Hippocampal formation (tissue), 2 donors: ENCODE data around the gene ARHGAP24.
A peak's percentile ranks its signal among the peaks of the same experiment; 100 is the strongest.
"Not testable (repeated sequence)": the region's sequence is repeated elsewhere in the genome, so short reads cannot be mapped to it uniquely, and the experiment has no call there.

Experiments
- DNase-seq, 2 donors: peaks; one replicate each; lab custom pipeline; 2025; lab: John Stamatoyannopoulos, UW

ARHGAP24 gene

DNA sequence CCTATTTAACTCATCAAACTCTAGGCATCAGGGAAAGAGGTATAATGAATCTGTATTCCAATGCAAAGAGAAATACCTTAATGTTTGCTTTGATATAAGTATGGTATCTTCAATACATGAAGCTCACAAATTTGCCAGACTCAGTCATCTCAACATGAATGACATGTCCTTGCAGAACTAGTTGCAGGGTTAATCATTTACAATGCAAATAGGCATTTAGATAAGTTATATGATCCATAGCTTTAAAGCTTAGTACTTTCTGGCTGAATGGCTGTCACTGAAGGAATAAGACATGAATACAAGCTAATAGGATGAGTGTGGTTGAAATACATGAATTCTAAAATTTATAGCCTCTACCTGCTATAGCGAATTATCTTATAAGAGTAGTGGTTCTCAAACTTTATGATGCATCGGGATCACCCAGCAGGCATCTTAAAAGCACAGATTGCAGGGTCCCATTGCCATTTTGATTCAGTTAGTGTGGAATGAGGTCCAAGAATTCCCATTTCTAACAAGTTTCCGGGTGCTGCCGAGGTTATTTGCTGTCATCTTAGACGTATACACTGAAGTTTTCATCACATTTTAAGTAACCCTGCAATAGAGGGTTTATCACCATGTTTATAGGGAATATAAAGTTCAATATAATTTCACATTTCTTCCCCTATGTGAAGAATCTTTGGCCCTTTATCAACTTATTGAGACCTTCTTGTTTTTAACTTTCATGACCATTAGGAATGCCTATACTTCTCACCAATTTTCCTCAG lies 439.2 kb downstream of the ARHGAP24 start:
- no peak for DNase-seq

DNA sequence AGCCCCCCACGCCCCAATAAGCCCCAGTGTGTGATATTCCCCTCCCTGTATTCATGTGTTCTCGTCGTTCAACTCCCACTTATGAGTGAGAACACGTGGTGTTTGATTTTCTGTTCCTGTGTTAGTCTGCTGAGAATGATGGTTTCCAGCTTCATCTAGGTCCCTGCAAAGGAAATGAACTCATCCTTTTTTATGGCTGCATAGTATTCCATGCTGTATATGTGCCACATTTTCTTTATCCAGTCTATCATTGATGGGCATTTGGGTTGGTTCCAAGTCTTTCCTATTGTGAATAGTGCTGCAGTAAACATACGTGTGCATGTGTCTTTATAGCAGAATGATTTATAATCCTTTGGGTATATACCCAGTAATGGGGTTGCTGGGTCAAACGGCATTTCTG lies 440.6 kb downstream of the ARHGAP24 start:
- not testable (repeated sequence) for DNase-seq

DNA sequence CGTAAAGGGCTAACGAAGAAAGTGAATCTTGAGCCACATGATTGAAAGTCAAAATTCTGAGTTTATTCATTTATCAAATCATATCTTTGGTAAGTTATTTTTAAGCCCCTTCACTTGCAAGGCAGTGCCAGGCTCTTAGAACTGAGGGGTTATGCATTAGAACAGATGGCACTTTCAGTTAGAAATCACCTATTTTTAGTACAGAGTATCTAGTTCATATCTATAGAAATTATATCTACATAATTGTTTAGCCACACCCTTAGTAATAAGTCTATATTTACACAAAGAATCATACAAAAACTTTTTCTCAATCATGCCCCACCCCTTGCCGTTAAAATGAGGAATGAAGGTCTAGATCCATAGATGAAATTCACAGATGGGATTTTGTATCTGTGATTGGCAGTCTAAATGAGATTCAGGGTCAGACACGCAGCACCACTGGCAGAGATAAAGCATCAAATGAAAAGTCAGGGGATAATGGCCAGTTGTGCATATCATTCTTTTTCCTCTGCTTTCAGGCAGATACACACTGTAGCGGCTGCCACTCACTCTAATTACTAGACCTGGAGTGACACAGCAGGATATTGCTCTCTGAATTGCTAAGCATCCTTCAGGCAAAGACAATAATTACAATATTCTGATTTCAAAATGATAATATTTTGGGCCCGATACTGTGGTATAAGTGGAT lies 444.4 kb downstream of the ARHGAP24 start:
- no peak for DNase-seq

DNA sequence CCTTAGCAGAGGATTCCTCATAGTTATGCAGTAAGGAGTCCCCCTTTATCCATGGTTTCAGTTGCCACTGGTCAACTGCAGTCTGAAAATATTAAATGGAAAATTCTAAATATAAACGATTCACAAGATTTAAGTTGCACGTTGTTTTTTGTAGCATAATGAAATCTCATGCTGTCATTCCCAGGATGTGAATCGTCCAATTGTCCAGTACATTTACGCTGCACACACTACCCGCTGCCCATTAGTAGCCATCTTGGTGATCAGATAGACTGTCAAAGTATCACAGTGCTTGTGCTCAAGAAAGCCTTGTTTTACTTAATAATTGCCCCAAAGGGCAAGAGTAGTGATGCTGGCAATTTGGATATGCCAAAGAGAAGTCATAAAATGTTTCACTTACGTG lies 450.1 kb downstream of the ARHGAP24 start:
- no peak for DNase-seq

DNA sequence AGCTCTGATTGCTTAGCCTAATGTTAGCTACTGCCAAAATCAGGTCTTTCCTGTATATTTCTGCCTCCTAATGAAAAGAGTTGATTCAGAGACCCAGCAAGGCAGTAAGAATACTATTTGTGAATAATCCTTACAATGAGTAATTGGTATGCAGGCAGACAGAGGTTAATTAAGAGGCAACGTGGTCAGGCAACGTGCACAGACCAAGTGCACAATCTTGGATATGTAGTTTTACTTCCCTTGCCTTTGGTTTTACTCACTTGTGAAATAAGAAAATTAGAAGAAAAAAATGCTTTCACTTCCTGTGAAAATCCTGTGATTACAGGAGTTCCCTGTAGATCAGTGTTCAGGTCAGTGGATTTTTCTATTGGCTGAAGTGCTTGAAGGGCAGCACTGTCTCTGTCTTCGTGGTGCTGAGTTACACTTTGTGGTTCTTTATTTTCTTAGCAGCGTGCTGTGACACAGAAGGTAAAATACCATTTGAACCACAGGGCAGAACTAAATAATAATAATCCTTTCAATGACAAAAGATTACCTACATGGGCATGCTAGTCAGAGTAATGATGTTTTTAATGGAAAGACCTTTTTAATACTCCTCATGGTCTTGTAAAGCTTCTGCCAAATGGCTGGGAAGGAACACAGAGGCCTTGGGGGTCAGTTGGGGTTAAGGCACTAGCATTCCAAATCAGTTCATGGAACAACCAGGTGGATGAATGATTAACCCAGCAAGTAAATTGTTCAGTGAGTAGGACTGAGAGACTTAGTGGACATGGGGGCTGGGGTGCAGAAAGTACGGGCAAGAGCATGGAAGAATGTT lies 454.0 kb downstream of the ARHGAP24 start:
- peak in 1 of 2 donors; percentile 2 for DNase-seq

DNA sequence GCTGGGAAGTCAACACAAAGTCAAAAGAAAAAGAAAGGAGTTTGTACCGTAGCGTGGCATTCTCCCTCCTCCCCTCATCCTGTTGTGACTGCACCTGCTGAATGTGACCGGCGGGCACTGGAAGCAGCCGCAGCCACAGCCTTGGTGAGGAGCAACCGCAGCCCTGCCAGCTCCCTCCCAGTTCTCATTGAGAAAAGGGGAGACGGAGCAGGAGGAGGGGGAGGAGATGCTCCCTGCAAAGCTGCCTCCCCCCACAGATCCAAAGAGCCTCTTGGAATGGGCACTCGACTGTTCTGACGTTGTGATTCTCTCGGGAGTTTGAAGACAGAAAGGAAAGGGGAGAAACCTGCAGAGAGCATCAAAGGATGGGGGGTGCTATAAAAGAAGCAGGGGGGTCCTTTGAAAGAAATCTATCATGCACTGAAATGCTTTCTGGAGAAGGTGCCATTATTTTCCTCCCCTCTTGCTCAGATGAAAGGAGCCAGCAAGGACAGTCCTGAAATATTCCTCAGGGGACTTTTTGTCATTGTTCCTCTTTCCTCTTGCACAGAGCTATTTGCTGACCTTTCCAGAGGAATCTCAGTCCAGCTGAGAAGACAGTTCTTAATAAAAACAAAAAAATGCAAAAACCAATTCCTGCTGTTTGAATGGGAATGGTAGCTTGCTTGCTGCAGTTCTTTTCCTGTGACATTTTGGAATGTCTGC lies 455.2 kb downstream of the ARHGAP24 start:
- DNase-seq, result no peak

DNA sequence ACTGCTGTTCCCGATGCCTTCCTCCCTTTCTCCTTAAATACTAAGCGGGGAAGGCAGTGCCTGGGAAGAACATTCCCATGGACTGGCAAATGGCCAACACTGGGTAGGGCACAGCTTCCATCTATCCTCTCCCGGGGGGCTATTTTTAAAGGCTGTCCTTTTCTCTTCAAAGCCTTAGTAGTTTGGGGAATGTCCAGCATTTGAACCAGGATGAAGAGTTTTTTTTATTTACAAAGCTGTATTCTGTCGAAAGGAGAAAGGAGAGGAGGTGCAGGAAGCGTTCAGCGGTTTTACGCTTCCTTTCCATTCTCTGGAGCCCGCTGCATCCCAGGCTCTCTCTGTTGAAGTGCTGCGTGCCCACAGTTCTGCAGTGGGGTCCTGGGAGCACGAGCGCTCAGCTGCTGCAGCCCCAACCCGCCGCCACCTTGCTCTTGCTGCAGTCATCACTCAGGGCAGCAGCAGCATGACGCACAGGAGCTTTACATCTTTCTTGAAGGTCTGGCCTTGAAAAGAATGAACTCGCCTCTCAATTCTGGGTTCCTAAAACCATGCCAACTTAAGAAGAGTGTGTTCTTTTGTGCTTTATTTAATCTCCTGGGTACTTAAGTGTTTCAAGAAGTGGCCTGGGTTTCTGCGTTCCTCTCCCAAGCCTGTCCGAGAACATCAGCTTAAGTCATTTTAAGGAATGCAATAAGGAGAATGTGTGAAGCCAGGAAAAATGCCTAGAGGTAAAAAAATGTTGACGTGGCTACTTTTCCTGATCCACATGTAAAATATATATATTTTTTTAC lies 457.7 kb downstream of the ARHGAP24 start:
- no peak for DNase-seq

DNA sequence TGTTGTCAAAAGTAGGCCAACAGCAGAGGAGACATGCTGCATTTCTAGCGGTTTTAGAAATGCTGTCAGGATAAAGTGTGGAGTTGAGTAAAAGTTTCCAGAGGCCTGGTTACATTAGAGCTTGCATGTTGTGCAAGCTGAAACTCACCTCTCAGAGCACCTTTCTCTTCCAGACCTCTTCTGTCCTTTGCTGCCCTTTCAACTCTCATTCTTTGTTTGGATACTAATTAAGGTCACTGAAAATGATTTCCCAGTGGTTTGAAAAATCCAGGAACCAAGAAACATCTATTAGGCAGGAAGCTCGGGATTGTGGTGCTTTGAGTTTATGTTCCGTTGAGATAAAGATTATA lies 458.3 kb downstream of the ARHGAP24 start:
- DNase-seq, result no peak

DNA sequence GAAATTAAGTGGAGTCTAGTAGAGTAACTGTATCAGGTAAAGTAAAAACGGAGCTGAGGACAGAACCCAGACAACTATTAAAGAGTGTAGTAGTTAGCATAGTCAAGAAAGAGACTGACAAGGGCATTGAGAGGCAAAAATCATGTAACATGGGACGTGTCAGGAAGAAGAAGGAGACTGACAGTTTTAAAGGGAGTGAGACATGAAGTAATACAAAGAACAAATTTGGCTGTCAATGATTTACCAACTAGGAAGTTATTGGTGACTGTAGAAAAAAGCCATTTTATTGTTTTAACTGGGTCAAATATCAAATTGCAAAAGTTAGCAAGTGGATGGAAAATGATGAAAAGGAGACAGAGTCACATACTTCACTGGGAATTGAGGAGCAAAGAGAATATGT lies 462.6 kb downstream of the ARHGAP24 start:
- no peak for DNase-seq

DNA sequence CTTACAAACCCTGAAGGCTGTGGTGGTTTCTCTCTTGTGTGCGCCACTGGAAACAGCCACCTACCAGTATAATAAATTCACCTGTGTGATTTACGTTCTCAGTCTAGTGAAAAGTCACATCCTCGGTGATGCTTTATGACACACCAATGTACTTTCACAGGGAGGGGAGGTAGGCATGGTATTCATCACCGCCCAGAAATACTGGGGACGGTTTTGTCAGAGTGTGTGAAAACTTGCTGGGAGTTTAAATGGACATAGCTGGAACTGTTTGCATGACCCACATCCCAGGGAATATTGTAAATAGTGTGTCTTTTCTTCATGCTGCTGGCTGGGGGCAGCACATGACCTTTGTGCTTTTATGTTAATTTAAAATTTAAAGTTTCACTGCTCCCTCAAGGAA lies 463.1 kb downstream of the ARHGAP24 start:
- DNase-seq, result no peak

DNA sequence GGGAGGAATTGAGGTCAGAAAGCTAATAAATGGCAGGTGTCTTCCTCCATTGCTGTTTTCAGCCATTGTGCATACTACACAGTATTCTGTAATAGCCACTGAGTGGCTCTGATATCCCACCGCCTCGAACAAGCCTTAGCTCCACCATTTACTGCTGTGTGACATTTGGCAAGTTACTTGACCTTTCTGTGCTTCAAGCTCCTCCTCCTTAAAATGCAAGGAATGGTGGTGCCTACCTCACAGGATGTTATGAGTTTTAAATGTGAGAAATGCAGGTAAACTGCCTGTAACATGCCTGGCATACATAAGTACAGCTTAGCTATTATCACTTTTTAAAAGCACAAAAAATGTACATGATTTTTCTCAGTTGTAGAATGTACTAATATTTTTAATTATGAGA lies 464.0 kb downstream of the ARHGAP24 start:
- no peak for DNase-seq

DNA sequence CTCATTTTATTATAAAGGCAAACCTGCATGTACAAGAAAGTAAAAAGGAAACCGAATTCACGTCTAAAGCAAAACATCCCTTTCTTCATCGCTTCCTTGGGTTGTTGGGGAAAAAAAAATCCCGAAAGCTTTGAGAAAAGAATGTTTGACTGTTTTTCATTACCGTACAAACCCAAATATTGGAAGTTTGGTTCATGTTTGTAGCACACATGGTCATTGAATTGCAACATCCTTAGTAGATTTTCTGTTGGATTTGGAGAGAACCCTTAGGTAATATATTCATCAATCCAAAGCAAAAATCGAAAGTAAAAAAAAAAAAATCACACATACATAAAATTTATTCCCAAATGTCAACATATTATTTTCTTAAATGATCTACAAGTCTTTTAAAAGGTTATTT lies 464.6 kb downstream of the ARHGAP24 start:
- no peak for DNase-seq

DNA sequence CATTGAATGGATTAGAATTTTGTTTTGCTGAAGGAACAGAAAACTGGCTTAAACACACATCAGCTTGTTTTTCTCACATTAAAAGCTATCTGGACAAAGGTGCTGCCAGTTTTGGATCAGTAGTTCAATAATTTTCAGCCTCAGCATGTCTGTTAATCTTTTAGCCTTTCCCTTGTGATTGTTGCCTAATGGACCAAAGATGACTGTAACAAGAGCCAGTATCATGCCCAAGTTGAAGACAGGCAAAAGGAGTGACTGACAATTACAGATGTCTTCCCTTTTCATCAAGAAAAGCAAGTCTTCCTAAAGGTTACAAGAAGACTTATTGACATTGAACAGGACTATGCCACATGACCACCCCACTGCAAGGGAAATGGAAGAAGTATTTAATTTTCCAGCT lies 465.2 kb downstream of the ARHGAP24 start:
- DNase-seq, result no peak

DNA sequence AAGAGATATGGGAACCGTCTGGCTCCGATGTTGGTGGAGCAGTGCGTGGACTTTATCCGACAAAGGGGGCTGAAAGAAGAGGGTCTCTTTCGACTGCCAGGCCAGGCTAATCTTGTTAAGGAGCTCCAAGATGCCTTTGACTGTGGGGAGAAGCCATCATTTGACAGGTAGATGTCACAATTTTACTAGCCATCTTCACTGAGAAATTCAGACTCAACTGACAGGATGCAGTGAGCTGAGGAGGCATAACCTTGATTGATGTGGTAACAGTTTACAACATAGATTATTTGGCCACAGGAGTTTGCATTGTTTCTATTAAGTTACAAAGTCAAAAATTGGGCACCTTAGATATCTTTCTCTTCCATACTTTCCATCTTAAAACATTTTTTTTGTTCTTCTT lies 467.2 kb downstream of the ARHGAP24 start:
- no peak for DNase-seq

DNA sequence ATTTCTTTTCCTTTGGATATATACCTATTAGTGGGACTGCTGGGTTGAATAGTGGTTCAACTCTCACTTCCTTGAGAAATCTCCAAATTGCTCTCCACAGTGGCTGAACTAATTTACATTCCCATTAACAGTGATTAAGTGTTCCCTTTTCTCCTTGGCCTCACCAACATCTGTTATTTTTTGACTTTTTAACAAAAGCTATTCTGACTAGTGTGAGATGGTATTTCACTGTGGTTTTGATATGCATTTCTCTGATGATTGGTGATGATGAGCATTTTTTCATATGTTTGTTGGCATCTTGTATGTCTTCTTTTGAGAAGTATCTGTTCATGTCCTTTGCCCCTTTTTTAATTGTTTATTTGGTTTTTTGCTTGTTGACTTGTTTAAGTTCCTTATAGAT lies 471.9 kb downstream of the ARHGAP24 start:
- DNase-seq, result no peak

DNA sequence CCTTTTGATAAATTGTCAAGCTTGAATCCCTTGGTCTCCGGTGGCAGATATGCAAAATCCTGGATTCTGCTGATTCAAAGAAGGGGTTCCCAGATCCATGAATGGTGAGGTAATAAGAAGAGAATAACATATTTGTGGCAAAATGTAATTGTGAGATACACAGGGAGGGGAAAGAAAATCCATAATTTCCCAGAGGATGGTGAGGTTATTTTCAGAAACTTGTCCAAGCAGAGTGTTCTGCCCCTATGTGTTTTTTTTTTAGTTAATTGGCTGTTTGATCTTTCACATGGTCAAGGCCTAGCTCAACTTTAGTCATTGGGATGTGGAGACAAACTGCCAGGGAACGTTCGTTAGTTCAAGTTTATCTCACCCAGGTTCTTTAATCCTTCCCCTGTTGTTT lies 476.1 kb downstream of the ARHGAP24 start:
- no peak for DNase-seq

DNA sequence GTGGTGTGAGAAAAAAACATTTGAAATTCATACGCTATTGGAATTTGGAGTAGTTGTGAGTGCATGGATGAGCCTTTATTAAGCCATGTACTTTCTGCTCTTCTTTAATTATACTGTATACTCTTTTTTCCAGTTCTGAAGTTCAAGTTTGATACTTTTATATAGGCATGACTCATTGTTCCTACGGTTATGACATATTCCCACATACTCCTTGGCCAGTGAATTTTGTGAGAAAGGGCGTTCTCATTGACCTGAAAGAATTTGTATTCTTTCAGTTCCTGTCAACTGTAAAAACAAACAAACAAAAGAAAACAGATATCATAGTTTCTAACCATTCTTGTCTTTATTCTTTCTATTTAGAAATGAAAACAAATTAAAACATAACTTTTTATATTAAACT lies 477.6 kb downstream of the ARHGAP24 start:
- no peak for DNase-seq

DNA sequence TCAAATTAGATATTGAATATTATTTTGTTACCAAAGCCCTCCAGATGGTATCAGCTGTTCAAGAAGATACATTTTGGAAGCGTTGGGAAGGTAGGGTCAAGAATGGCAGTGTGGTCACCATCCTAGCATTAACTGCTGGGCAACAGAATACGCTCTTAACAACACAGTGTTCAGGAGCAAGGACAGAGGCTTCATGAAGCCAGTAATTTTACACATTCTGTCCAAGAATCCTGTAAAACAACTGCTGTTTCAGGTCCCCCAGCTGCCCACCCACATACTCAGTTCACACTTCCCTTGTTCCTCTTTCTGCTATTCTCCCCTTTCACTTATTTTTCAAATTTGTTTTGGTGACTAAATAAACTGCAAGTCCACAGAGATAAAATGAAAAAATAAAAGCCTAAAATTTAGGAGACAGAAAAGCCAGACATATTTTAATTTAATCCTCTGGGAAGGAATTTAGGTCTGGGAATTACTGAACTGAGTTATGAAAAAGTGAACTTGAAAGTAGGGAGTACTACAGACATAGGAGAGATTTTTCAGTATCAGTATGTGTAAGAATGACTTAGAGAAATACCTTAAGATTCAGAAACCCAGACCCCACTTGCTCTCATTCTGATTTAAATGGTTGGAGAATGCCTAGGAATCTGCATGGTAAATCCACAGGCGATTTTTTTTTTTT lies 478.2 kb downstream of the ARHGAP24 start:
- no peak for DNase-seq

DNA sequence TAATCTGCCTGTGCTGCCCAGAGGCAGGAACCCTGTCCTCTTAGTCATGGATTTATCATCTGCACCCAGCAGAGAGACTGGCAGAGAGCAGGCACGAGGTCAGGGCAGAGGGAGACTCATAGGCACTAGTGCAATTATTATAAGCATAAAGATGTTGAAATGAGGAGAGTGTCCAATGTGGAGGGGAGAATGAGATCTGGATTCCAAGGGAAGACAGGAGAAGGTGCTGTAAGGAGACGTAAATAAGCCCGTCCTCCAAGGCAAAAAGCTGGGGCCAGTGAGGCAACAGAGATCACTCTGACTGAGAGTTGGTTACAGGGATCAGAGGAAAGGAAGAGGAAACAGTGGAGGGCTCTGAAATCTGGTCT lies 478.7 kb downstream of the ARHGAP24 start:
- no peak for DNase-seq

DNA sequence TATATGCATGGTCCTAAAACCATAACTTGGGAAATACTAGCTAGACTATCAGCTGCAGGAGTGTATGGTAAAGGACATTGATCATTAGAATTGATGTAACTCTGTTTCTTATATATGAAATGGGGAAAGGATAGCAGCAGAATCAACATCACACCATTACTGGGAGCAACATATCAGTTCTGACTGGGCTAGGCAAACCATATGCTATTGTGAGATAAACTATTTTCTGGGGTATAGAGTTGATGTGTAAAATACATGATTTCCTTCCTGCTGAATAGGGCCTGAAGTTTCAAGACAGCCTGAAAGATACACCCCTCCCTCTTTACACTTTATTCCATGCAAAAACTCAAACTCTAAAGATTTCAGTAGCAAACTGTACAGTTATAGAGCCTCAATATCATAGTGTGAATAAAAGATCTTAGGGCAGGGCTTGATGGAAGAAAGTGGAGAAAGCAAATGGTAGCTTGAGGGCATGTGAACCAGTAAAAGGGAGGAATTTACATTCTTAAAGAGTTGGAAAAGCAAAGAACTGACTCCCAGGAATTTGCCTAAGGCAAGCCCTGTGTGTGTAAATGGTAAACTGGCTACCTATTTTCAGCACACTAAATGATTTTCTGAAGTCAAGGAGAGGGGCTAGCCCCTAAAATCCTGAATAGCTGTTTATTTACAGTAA lies 480.8 kb downstream of the ARHGAP24 start:
- no peak for DNase-seq
